Omental fat pad (tissue), 4 donors: ENCODE measurements around the gene CEBPE. TPM values are rescaled to one million over a fixed set of nuclear protein-coding genes. Genes with fewer than 3 reads are reported as not detected.

Experiments
- ATAC-seq: fragments of 150-250 bp; one replicate; pipeline ENCODE4 v1.9.1; 2016; ENCODE audit warnings: mild to moderate bottlenecking, moderate library complexity; ENCODE audit not compliant: low FRiP score
- DNase-seq: peaks from one replicate; pipeline ENCODE4 v3.0.0-alpha.2; 2019; ENCODE audit warnings: low spot score
- CTCF ChIP-seq, 3 donors: fragments of 450-650 bp; IDR thresholded peaks; one replicate each; pipeline ENCODE4 v1.5.1; 2016 to 2017; ENCODE audit warnings: antibody characterized with exemption in 3 of 3, mild to moderate bottlenecking in 3 of 3, moderate library complexity in 2 of 3
- small RNA-seq: library from RNA; depleted of rRNA; stranded (forward); fragments of <200 nt; gene quantifications from one replicate; pipeline ENCODE3, GENCODE V24; 2016
- total RNA-seq, 4 donors: library from RNA; depleted of rRNA; stranded (reverse); fragments of >200 nt; gene quantifications; one replicate each; pipeline ENCODE4 v1.1.0, GENCODE V29; 2016

Gene CEBPE
- total RNA-seq, 4 donors from 2014 or later: 0.36 to 2.7 (median 0.37) TPM; not detected in 1

- ATAC-seq (no peak), DNase-seq (no peak)
- TF ChIP-seq CTCF (IDR thresholded peaks at IDR 0.05): no peak
Observed at GRCh38 chr14:23067847-23068788, 50.9 kb downstream of the CEBPE start.

Small RNAs within 50 kb of the gene (small RNA-seq; reads per million reads assigned to genes)
- gene RNU6-1138P: not detected

Other genes starting within 250 kb of the CEBPE start
- 100 to 1,000 TPM in 2 of 4 donors, 10 to 100 TPM in 2; 73.5 to 125 (median 96.6) TPM for gene LRP10, start 247.5 kb downstream of the CEBPE start, total RNA-seq
- 1 to 10 TPM in 2 of 4 donors, under 1 TPM in 2; 0.24 to 3.3 (median 1.0) TPM for gene REM2, start 236.0 kb downstream of the CEBPE start, total RNA-seq
- 100 to 1,000 TPM in 2 of 4 donors, 10 to 100 TPM in 2; 48.7 to 127 (median 85.9) TPM for gene RBM23, start 200.1 kb downstream of the CEBPE start, total RNA-seq
- 10 to 100 TPM; 38.8 to 54.9 (median 49.6) TPM for gene PRMT5, start 189.9 kb downstream of the CEBPE start, total RNA-seq
- gene HAUS4, start 162.2 kb downstream of the CEBPE start, total RNA-seq: 10 to 100 TPM; 27.0 to 84.8 (median 32.0) TPM
- 10 to 100 TPM in 2 of 4 donors, 1 to 10 TPM in 2; 4.0 to 13.4 (median 9.9) TPM for gene AJUBA, start 136.7 kb downstream of the CEBPE start, total RNA-seq
- gene C14orf93, start 109.1 kb downstream of the CEBPE start, total RNA-seq: 10 to 100 TPM in 1 of 4 donors, 1 to 10 TPM in 3; 6.0 to 12.2 (median 8.4) TPM
- gene PSMB5, start 84.4 kb downstream of the CEBPE start, total RNA-seq: 100 to 1,000 TPM; 126 to 150 (median 129) TPM
- gene PSMB11, start 77.0 kb downstream of the CEBPE start, total RNA-seq: not detected
- gene CDH24, start 61.7 kb downstream of the CEBPE start, total RNA-seq: 1 to 10 TPM; 1.6 to 4.9 (median 1.8) TPM
- 100 to 1,000 TPM in 3 of 4 donors, 10 to 100 TPM in 1; 85.6 to 143 (median 120) TPM for gene ACIN1, start 24.1 kb downstream of the CEBPE start, total RNA-seq
- 10 to 100 TPM; 39.2 to 46.7 (median 43.6) TPM for gene C14orf119, start 23.8 kb downstream of the CEBPE start, total RNA-seq
- under 1 TPM in 1 of 4 donors, not detected in 3; 0.25 TPM for gene CIROP, start 14.3 kb downstream of the CEBPE start, total RNA-seq
- gene SLC7A8, start 64.4 kb upstream of the CEBPE start, total RNA-seq: 100 to 1,000 TPM in 1 of 4 donors, 10 to 100 TPM in 3; 40.2 to 106 (median 92.1) TPM
- gene RNF212B, start 118.7 kb upstream of the CEBPE start, total RNA-seq: not detected
- gene HOMEZ, start 166.9 kb upstream of the CEBPE start, total RNA-seq: 10 to 100 TPM in 2 of 4 donors, 1 to 10 TPM in 2; 3.5 to 13.6 (median 10.6) TPM
- 10 to 100 TPM in 1 of 4 donors, 1 to 10 TPM in 3; 5.9 to 12.9 (median 6.9) TPM for gene PPP1R3E, start 183.6 kb upstream of the CEBPE start, total RNA-seq
- gene BCL2L2, start 187.6 kb upstream of the CEBPE start, total RNA-seq: 10 to 100 TPM; 37.2 to 62.7 (median 51.8) TPM
- 10 to 100 TPM; 58.2 to 78.4 (median 59.2) TPM for gene PABPN1, start 202.2 kb upstream of the CEBPE start, total RNA-seq
- 10 to 100 TPM in 1 of 4 donors, 1 to 10 TPM in 3; 7.7 to 13.0 (median 8.4) TPM for gene SLC22A17, start 233.6 kb upstream of the CEBPE start, total RNA-seq
- 10 to 100 TPM in 1 of 4 donors, 1 to 10 TPM in 3; 3.0 to 15.8 (median 7.1) TPM for gene EFS, start 245.9 kb upstream of the CEBPE start, total RNA-seq